Smooth muscle cell of the brain vasculature (primary cell): ENCODE data around the gene SUN1.

Experiments
- DNase-seq: peaks from one replicate; pipeline ENCODE4 v3.0.0-alpha.2; 2012; ENCODE audit warnings: low read depth, low spot score

SUN1 gene

DNA sequence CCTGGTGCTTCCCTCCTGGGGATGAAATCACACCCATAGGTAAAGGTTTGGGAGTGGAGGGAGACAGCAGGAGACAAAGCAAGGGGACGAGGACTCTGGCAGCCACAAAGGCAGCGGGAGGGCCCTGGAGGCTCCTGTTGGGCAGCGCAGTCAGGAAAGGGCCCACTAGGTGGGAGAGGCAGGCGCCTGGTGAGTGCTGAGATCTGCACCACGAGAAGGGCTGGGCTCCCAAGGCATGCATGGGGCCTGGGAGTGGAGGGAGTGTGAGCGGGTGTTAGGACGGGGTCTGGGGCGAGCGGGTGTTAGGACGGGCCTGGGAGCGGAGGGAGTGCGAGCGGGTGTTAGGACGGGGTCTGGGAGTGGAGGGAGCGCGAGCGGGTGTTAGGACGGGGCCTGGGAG is 57.1 kb downstream of the SUN1 start:
- no peak for DNase-seq

DNA sequence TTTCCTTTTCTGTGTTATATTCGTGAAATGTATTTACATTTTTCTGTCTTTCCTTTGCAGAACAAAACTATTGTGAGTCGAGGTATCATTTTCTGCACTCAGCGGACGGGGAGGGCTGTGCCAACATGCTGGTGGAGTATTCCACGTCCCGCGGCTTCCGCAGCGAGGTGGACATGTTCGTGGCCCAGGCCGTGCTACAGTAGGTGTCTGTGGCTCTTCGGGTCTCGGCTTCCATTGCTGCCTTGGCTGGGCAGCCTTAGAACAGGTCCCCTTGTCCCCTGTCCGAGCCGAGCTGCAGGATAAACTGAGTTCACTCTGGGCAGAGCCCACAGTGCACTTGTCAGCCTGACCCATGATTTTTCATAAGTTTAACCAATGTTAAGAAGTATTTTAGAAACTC is 58.6 kb downstream of the SUN1 start:
- no peak for DNase-seq

DNA sequence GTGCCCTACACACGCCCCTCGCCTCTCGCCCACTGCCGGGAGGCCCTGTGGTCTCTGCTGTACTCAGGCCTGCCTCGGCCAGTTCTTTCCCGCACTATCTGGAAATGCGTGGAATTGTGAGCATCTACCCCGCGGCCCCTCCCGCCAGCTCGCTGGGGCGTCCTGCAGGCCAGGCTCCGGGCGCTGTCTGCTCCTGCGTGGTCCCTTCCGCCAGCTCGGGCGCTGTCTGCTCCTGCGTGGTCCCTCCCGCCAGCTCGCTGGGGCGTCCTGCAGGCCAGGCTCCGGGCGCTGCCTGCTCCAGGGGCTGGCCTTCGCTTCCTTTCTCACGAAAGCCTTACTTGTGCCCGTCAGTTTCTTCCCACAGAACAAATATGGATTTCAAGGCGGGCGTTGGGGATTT is 59.0 kb downstream of the SUN1 start:
- DNase-seq = no peak

DNA sequence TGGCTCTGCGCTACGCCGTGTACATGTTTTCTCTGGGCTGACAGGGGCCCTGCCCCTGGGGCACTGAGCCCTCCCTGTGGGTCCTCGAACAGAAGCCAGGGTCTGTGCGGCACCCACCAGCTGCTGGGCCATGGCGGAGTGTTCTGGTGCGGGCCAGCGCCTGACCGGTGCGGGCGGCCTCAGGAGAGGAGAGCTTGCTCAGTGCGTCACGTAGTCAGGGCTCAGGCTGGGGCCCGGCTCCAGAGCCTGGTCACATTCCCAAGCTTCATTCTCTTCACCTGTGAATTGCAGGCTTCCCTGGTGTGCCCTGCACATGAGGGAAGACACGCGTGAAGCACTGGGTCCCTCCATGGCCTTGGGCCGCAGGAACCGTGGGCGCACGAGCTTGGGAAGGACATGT is 59.5 kb downstream of the SUN1 start:
- DNase-seq = no peak

DNA sequence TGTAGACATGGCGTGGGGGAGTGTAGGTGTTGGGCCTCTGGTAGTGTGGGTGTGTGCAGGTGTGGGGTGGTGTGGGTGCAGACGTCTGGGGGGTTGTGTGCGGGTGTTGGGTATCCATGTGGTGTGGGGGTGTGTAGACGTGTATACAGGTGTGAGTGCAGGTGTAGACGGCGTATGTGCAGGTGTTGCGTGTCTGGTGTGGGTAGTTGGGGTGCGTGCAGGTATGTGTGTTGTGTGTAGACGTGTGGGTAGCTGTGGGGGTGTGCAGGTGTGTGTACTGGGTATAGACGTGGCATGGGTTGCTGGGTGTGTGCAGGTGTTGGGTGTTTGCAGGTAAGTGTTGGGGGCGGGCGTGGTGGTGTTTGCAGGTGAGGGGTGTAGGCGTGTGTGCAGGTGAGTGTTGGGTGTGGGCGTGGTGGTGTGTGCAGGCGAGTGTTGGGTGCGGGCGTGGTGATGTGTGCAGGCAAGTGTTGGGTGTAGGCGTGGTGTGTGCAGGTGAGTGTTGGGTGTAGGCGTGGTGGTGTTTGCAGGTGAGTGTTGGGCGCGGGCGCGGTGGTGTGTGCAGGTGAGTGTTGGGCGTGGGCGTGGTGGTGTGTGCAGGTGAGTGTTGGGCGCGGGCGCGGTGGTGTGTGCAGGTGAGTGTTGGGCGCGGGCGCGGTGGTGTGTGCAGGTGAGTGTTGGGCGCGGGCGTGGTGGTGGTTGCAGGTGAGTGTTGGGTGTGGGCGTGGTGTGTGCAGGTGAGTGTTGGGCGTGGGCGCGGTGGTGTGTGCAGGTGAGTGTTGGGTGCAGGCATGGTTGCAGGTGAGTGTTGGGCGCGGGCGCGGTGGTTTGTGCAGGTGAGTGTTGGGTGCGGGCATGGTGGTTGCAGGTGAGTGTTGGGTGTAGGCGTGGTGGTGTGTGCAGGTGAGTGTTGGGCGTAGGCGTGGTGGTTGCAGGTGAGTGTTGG is 60.6 kb downstream of the SUN1 start:
- no peak for DNase-seq

DNA sequence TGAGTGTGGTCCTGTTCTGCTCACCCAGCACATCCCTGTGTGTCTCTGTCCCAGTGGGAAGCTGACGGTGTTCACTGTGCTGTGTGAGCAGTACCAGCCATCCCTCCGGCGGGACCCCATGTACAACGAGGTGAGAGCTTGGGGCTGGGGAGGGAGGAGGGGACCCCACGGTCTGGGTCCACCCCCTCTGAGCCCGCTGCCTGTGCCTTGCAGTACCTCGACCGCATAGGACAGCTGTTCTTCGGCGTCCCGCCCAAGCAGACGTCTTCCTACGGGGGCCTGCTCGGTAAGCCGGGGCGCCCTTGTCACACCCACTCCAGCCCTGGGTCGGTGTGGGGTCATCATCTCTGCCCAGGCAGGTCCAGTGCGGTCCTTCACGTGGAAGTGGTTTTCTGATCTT is 61.4 kb downstream of the SUN1 start:
- no peak for DNase-seq

DNA sequence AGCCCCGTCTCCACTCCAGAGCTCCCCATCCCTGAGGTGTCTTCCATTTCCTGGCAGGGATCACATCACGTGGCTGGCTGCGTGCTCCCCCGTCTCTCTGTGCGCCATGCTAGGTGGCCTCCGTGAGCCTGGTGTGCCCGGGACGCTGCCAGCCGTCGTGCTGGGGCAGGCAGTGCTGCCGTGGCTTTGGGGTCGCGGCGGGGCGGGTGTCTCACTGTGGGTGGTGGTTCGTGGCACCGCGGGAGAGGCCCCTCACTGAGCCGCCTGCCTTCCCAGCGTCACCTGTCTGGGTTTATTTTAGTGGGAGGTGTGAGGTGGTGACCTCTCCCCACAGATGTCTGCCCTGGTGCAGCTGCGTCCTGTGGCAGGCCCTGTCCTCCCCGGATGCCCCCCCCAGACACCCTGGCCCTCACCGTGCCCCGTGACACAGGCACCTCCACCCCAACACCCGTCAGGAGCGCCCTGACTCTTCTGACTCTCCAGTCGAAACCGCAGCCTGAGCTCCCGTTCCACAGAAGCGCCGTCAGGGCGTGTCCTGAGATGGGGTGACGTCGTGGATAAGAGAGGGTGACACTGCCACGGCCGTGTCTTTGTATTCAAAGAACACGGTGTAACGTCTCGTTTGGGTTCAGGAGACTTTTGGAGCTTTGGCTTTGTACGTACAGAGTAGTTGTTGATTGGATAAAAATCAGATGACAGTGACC is 62.0 kb downstream of the SUN1 start:
- DNase-seq = no peak

DNA sequence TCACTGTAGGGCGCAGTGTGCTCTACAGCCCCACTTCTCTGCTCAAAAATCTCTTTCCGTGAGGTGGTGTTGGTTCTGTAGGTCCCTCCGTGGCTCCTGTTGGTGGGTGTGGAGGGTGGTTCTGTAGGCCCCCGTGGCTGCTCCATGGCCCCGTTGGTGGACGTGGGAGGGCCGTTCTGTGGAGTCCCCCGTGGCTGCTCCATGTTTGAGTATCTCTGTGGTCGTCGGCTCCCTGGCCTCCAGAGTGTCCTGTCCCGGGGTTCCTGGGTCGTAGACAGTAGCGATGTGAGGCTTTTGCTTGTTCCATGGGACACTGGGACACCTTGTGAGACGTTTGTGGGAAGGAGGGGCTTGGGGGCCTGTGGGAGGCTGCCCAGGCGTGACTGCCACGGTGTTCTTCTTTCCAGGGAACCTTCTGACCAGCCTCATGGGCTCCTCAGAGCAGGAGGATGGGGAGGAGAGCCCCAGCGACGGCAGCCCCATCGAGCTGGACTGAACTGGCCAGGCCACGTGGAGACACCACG is 62.7 kb downstream of the SUN1 start:
- no peak for DNase-seq

DNA sequence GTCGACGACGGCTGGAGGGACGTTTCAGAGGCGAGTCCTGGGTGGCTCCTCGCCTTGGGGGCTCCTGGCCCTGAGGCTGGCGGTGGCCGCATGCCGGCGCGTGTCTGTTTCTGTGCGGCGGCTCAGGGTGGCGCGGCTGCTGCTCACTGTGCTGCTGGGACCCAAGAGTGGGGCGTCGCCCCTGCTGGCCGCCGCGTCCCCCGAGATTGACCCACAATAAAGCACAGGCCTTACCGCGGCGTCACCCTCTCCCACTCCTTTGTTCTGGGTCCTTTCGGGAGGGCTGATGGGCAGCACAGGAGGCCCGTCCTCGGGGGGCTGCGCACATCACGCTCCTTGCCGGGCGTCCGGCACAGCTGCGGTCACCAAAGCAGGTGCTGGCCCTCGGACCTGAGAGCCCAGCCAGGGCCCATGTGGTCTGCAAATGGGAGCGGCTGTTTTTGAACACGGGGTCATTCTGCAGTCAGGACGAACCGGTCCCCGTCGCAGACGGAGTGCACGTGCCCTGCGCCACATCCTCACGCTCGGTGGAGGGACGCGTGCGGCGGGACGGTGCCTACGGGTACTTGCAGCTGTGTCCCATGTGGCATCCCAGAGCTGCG is 63.3 kb downstream of the SUN1 start:
- DNase-seq = no peak

DNA sequence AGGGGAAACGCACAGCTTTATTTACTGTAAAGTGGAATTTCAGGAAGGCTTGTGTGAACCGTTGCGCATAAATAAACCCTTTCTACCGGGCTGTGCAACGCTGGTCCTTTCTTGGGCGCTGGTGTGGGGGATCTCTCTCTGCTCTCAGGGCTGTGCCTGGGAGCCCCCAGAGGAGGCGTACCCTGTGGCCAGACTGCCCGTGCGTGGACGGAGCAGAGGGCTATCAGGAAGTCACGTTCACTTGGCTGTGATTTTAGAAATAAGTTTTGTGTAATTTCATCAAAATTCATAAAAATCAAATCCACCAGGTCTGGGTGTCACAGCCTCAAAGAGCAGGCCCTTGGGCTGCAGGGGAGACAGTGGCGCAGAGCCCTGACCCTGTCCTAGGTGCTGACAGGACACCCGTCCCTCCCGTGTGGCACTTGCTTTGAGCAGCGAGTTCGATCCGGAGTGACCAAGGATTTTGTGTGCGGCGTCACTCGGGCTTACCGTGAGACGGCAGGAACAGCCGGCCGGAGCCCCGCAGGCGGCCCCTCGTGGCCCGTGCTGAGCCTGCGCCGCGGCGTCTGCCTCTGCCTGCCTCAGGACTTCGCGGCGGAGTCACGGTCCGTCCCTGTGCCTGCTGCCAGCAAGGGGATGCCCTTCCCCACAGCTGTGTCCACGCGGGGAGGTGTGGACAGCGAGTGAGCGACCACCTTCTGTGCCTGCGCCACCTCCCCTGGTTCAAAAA is 64.2 kb downstream of the SUN1 start:
- no peak for DNase-seq

DNA sequence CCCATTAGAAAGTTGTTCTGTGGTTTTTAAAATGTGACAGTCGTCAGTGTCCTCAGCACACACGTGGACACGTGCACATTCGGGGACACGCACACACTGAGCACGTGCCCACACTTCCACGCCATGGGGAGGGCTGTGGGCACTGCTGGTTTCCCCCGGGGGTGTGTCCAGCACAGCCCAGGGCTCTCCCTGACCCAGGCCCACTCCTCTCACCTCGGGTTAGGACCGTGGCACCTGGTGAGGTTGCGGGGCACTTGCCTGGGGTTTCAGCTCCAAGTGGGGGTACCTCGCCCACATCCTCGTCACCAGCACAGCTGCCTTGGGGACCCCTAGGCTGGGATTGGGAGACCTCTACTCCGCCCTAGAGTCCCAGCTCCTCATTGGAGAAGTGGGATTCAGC is 64.8 kb downstream of the SUN1 start:
- no peak for DNase-seq

DNA sequence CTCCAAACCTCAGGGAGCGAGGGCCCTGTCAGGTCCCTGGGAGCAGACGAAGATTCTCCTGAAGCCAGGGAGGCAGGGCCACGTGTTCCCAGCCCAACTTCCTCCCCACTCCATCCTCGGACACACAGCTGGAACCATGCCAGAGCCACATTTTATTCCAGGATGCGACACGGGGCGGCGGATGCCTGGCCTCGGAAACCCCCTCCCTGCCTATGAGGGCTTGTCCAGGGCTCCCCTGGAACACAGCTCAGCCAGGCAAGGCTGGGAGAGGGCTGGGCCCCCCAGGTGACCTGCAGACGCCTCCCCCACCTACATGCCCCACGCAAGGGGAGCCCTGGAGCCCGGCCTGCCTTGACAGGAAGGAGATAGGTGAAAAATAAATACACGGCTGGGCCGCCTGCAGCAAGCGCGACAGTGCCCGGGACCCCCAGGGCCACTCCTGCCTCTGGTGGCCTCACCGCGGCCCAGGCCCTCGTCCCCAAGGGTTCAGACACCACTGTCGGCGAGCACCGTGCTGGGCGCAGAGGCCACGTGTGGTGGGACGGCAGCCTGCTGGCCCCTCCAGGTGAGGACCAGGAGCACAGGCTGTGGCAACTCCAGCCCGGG is 65.6 kb downstream of the SUN1 start:
- no peak for DNase-seq

DNA sequence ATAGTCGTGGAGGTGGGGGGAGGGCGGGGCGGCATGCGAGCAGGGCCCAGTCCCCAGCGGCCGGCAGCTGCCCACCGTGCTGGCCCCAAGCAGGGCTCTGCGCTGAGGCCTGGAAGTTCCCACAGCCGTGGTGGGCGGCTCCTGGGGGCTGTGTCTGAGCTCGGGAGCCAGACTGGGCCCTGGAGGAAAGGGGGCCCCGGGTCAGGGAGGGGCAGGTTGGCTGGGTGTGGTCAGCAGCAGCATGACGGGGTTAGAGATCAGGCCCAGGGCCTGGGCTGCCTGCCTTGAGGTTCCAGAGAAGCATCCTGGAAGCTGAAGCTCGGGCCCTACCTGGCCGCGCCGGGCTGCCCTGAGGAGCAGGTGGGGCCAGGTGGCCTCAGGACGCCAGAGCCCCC is 66.2 kb downstream of the SUN1 start:
- no peak for DNase-seq

DNA sequence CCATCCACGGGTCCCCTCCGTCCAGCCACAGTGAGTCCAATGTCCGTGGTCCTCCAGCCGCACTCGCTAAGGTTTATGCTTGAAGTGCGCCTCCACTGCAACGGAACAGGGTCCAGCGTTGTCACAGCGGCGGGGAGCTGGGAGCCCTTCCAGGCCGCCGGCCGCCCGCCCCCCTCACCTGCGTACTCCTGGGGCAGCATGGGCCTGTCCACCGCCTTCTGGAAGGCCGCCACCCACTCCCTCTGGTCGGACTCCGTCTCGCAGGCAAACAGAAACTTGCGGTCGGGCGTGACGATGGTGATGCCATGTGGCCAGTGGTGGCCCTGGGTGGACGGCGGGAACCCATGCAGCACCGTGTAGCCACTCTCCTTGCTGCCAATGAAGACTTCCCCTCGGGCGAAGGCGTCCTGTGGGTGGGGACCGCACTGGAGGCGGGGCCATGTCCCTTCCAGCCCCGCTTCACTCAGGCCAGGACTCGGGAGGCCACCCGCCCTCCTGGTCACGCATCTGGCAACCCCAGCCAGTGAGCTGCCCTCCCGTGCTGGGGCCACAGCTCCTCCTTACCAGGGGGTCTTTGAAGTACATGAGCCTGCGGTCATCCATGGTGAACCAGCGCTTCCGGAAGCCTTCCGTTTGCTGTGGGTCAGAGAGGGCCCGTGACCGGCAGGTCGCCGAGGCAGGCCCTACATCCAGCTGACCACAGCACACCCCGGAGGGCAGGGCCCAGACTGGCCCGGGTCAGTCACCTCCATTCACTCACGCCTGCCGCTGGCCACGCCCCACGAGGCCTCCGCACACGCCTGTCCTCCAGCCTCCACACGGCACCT is 66.8 kb downstream of the SUN1 start:
- DNase-seq = no peak

DNA sequence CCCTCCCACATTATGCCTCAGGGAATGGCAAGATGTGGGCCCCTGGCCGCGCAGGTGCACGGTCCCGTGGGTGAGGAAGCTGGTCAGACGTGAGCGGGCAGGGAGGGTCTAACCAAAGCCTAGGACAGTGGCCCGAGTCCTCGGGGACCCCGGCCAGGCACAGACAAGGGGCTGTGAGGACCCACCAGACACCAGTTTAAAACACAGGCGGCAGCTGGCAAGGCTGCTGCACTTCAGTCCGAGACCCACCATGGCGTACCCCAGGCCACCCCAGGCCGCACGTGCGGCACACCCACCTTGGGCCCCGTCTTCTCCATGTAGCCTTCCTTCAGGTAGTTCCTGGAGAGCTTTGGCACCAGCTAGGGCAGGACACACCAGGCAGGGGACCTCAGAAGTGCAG is 67.5 kb downstream of the SUN1 start:
- DNase-seq = no peak

DNA sequence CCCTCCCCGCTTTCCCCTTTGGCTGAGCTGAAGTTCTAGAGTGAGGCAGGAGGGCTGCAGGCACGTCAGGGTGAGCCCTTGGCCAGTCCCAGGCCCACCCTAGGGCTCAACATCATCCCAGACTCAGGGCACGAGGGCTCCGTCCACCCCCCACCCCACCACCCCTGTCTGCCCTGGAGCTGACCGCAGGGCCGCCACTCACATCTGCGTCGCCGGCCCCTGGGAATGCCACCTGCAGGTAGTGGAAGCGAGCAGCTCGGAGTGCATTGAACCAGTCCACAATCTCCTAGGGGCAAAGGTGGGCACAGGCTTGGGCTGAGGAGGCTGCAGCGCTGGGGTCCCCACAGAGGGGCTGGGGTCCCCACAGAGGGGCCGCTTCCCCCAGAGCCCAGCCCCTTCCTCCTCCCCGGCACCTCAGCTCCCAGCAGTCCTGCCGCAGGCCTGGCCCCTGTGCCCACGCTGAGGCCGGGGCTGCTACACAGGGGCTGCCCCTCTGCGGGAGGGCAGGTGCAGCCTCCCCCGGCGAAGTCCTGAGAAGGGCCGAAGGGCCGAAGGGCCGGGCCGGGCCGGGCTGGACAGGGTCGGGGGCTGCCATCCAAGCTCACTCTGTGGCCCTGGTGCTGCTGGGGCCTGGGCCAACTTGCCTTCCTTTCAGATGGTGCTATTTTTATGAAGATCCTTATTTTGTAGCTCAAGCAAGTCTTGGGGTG is 68.2 kb downstream of the SUN1 start:
- DNase-seq = no peak

DNA sequence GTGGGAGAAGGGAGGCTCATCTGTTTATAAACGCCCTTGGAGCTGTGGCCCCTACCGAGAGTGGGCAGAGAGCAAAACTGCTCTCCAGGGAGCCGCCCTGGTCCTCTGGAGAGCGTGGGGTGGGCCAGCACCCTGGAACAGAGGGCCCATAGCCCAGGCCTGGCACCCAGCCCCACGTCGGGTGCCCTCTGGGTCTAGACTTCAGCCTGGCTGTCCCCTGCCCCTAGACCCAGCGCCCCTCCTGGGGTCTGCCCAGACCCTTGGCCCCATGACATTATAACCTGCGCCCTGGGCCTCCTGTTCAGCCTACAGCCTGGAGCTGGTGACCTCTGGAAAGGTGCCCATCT is 68.7 kb downstream of the SUN1 start:
- DNase-seq = no peak

DNA sequence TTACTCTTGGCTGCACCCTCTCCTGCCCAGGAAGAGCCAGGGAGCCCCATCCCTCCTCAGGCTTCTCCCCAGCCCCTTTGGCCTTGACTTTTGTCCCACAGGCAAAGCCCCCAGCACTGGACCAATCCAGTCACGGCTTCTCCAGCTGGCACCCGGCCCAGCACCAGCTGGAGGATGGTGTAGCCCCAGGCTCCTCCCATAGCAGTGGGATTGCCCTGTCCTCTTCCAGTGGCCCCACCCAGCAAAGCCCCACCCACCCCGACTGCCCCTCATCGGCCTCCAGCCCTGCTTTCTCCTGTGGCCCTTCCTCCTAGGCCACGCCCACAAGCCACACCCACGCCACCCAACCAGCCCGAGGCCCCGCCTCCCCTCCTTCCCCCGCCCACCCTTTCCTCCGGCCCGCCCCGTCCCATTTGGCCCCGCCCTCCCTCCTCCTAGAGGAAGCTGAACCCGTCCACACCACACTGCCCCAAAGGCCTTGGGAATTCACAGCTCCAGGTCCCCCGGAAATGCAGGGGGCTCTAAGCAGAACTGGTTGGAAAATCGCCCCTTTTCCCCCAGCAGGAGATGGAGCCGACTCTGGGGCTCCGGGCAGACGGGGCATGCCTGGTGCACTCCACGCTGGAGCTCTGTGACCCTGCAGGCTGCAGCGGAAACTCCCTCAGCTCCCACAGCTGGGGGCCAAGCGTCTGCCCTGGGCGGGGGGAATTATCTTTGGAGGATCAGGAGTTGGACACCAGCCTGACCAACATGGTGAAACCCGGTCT is 69.3 kb downstream of the SUN1 start:
- DNase-seq = peak; percentile 50

DNA sequence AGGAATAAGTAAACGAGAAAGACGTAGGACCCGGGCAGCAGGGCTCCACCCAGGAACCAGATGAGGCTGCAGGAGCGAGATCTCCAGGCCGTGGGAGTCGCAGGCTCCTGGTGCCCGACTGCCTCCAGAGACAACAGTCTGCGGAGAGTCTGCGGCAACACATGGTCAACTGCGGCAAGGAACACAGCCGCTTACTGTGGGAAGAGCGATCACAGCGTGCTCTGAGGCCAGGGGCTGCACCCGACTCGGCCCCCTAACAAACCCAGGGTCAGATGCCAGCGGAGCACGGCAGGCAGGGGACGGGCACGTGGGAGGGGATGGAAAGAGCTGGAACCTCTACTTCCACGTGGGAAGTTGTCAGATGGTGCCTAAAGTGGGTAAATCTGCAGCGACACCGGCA is 70.7 kb downstream of the SUN1 start:
- no peak for DNase-seq
